A549 (cell line): Measurements from ENCODE around the gene PNMT.

Source experiments
- CHD4 ChIP-seq: fragments of 200-600 bp; sonication (generic); IDR thresholded peaks from 2 replicates; pipeline ENCODE4 v1.6.1; 2016; ENCODE audit warnings: antibody characterized with exemption, mild to moderate bottlenecking, borderline replicate concordance
- FOXS1 ChIP-seq: fragments of 250-450 bp; sonication (Bioruptor Pico); IDR thresholded peaks from 2 replicates; pipeline ENCODE4 v1.5.0; 2020; ENCODE audit warnings: mild to moderate bottlenecking, moderate library complexity
- NR3C1 ChIP-seq: fragments of >200 bp; sonication (Bioruptor Twin); formaldehyde crosslinking; IDR thresholded peaks from 3 replicates; pipeline ENCODE4 v1.6.1; 2017
- POLR2A ChIP-seq: IDR thresholded peaks from 2 replicates; pipeline ENCODE4 v1.6.1; 2012; ENCODE audit warnings: mild to moderate bottlenecking, low read length
- RAD21 ChIP-seq, 2 experiments: fragments of >200 bp in 1 of 2; sonication (Bioruptor Twin) in 1 of 2; formaldehyde crosslinking in 1 of 2; IDR thresholded peaks in 1 of 2; conservative IDR thresholded peaks in 1 of 2; 2 replicates in 1 of 2; 3 replicates in 1 of 2; pipeline ENCODE4 v1.6.1; 2012 to 2018; ENCODE audit warnings: inconsistent platforms in 1 of 2
- TF ChIP-seq, protein P1 (sequence below): fragments of >200 bp; sonication (Bioruptor Twin); formaldehyde crosslinking; IDR thresholded peaks from 3 replicates; pipeline ENCODE4 v1.5.1; 2016

DNA sequence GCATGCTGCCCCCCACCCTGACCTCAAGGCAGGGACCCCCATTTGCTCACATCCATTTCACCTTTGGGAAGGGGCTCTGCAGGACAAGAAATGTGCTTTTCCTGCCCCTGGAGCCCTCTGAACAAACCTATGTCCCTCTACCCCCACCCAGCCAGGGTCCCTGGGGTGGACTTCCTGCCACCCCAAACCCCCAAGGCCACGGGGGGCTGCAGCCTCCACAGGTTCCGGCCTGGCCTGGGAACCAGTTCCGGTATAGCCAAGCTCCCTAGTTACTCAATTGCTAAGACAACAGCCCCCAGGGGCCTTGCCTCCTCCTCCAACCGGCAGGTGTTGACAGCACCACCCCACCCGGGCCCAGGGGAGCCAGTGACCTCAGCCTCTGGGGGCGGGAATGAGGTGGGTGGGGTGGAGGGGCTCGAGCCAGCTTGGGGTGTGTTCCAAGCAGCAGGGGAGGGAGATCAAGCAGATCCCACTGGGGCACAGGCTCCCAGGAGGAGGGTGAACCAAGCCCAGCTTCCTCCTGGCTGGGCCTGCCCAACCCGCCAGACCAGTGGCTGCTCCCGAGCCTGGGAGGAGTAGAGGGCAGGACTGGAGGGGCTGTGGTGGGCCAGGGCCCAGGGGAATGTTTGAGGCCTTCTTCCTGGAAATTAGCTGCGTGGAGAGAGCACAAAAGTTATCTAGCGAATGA, 6.6 kb downstream of the PNMT start:
- TF ChIP-seq RAD21 (conservative IDR thresholded peaks at IDR 0.05 in 1 of 2, IDR thresholded peaks at IDR 0.05 in 1 of 2) (no peak), NR3C1 (no peak), POLR2A (no peak), CHD4 (no peak), FOXS1 (CRISPR knock-in tag) (no peak)
- TF ChIP-seq, protein P1, sequence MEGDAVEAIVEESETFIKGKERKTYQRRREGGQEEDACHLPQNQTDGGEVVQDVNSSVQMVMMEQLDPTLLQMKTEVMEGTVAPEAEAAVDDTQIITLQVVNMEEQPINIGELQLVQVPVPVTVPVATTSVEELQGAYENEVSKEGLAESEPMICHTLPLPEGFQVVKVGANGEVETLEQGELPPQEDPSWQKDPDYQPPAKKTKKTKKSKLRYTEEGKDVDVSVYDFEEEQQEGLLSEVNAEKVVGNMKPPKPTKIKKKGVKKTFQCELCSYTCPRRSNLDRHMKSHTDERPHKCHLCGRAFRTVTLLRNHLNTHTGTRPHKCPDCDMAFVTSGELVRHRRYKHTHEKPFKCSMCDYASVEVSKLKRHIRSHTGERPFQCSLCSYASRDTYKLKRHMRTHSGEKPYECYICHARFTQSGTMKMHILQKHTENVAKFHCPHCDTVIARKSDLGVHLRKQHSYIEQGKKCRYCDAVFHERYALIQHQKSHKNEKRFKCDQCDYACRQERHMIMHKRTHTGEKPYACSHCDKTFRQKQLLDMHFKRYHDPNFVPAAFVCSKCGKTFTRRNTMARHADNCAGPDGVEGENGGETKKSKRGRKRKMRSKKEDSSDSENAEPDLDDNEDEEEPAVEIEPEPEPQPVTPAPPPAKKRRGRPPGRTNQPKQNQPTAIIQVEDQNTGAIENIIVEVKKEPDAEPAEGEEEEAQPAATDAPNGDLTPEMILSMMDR = no peak
